Measurements from ENCODE around the gene UVRAG. TPM values are rescaled to one million over a fixed set of nuclear protein-coding genes. Genes with fewer than 3 reads are reported as not detected.
"Not testable (repeated sequence)": the region's sequence is repeated elsewhere in the genome, so short reads cannot be mapped to it uniquely, and the experiment has no call there.

Gene UVRAG
- total RNA-seq, 1 donor from 2014 or later, result 80.4 TPM

DNA sequence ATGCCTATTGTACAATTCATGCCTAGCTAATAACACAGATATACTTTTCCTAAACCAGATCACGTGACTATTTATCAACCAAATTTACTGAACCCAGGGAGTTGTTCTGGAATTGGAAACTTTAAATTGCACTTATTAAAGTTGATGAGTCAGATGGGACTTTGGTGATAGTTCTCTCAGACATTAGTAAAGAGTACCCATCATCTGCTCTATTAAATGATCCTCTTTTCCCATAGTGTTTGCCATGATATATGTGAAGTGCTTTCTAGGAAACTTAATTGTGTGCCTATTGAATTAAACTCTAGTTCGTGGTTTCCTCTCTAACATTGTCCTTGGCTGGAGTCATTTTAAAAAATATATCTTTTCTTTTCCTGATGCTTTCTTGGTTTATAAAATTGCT, 99.0 kb downstream of the UVRAG start:
- DNase-seq (ENCODE audit: low spot score), result no peak

DNA sequence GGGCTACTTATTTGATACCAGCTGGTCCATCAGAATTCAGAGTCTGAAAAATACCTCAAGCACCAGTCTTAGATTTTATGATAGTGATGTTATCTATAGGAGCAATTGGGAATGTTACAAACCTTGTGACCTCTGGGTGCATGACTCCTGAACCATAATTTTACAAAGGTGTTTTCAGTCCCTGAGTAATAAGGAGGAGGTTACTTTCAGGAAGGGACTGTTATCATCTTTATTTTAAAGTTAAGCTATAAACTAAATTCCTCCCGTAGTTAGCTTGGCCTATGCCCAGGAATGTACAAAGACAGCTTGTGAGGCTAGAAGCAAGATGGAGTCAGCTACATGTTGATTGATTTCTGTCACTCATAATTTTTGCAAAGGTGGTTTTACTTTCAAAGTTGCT, 101.9 kb downstream of the UVRAG start:
- DNase-seq (ENCODE audit: low spot score), result no peak

DNA sequence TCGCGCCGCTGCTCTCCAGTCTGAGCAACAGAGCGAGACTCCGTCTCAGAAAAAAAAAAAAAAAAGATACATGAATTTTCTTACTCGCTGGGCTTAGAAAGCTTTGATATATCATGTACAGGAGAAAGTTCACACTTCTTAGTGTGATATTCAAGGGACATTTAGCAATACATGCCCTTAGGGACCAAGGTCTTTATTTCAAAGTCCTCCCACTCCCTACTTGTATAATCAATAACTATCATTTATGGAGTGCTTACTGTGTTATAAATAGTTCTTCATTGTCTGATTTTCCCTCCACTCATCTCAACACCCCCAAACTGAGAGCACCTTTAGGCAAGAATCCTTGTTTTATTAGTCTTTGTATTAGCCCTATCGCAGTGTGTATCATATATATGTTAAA, 103.3 kb downstream of the UVRAG start:
- DNase-seq (ENCODE audit: low spot score), result no peak

DNA sequence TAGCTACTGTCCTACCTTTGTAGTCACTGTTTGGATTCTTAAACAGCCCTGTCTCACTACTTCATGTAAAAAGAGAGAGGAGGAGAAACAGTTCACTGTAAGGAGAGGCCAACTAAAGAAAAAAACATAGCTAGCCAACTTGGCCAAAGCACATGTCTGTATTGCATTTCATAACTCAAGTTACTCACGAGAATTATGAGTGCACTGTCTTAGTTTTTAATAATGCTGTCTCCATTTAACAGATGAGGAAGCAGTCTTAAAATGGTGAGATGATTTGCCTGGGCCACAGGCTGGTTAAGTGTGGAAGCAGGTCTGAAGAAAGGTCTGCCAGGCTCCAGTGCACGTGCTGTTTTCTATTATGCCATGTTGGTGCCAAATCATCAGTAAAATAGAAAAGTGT, 104.5 kb downstream of the UVRAG start:
- DNase-seq (ENCODE audit: low spot score), result no peak

DNA sequence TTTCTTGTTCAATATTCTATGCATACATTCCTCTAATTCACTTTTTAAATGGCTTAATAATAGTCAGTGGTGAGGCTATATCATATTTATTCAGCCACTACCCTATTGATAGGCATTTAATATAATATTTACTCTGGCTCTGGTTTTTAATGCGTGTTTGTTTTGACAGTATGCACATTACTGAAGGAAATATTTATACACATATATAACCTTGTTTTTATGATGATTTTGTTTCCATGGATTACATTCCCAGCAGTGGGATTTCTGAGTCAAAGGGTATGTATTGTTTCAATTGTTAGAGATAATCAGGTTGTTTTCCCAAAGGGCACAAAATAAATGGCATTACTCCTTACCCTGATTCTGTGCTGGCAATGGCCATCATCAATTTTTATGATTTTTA, 105.8 kb downstream of the UVRAG start:
- no peak for DNase-seq (ENCODE audit: low spot score)

DNA sequence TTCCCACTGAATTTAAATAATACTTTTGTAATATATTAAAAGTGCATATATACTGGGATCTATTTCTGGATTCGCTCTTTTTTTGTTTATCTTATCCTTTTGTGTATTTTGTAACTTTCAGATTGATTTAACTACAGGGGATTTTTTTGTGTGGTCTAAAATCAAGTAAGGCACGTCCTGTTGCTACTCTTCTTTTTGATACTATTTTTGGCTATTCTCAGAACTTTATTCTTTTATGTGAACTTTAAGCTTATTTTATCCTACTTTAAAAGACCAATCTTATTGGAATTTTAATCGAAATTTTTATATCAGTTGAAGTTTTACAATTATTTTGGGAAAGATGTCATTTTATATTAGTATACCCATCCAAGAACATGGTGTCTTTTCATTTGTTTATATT, 106.8 kb downstream of the UVRAG start:
- no peak for DNase-seq (ENCODE audit: low spot score)

DNA sequence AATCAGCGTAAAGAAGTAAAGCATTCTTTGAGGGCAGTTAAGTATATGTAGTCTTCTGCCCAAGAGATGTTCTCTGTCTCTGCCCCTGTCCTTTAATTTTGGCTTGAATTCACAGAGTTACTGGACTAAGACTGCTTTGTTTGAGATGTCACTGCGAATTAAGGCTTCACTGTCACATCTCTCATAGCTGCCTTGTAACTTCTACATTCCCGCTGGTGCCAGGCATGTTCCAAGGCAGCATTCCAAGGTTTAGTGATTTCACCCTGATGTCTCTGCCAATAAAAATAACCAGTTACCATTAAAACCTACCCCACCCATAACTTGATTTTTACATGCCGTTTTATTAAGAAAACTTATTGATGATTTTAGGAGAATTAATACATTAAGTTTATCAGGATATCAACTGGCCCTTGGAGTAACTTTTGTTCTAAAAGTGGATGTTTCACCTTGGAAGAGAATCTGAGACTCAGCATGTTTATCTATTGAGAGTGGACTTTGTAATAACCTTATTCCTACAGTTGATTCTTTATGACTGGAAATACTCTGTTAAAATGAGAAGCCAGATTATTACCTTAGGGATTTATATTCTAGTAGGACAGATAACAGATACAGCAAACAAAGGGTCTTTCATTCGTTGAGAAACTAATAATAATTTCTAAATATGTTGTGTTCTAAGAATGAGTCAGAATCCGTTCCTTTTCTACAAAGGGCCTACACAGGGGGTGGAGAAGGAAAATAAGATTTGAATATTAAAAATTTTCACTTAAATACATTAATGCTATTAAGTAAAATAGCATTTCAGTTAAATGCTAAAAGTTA, 110.2 kb downstream of the UVRAG start:
- DNase-seq (ENCODE audit: low spot score), result no peak

DNA sequence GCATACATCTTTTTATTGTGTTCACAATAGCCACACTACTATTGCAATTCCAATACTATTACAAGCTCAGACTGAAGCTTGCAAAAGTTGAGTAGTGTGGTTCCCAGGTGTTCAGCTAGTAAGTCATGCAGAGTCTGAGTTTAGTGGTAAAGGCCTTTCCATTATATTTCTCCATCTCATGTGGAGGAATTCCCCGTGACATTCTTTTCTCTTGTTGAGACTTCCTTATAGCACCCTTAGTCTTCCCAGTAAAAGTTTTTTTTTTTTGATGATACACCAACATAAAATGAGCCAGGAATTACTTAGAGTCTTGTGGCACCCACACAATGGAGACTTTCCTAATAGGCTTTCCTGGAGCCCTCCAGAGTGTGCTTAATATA, 110.8 kb downstream of the UVRAG start:
- DNase-seq (ENCODE audit: low spot score), result no peak

DNA sequence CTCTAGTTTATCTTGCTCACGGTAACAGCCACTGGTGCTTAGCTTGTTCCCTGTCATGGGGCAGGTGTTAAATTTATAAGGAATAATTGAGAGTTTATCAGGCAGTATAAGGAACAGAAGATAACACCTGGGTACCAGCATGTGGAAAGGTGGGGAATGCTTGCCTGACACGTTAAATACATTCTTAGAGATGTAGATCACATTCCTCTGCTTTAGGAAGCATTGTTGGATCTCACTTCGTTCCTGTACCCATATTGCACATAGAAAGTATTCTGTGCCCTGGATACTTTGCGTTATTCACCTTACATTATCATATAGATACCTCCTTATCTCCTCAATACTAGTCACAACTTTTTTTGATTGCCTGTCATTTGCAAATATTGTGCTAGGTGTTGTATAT, 114.7 kb downstream of the UVRAG start:
- DNase-seq (ENCODE audit: low spot score), result no peak

DNA sequence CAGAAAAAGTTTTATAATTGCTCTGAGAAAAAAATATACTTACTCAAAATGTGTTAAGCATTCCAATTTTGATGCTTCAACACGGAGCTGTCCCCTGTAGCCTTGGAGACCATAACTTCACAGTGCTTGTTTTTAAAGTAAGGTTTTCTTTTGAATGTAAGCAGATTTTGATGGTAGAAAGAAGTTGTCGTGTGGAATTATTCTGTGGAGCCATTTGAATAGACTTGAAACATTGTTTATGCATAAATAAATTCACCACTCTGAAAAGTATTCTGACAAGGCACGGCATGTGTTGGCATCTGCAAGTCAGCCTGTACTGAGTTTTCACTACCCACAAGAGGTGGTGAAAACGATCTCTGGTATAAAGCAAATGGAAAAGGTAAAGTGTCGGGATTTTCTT, 115.5 kb downstream of the UVRAG start:
- DNase-seq (ENCODE audit: low spot score), result no peak

DNA sequence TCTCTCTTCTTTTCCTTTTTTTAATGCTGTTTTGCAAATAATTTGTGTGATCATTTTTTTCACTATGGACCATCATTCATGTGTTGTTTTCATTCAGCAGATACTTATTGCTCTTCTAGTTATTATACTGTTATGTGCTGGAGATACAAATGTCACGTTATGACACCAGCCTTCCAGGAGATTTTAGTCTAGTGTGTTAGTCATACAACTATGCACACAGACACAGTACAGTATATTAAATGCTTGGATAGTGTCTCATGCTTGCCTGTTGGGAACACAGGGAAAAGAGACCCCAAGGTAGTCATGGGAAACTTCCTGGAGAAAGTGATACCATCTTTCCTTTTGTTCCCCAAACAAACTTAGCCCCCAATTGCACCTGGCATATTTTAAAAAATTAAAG, 116.1 kb downstream of the UVRAG start:
- DNase-seq (ENCODE audit: low spot score), result no peak

DNA sequence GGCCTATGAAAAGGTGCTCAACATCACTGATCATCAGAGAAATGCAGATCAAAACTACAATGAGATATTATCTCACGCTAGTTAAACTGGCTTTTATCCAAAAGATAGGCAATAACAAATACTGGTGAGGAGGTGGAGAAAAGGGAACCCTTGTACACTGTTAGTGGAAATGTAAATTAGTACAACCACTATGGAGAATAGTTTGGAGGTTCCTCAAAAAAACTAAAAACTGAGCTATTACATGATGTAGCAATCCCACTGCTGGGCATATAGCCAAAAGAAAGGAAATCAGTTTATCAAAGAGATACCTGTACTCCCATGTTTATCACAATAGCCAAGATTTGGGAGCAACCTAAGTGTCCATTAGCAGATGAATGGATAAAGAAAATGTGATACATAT, 118.7 kb downstream of the UVRAG start:
- DNase-seq (ENCODE audit: low spot score), result not testable (repeated sequence)

DNA sequence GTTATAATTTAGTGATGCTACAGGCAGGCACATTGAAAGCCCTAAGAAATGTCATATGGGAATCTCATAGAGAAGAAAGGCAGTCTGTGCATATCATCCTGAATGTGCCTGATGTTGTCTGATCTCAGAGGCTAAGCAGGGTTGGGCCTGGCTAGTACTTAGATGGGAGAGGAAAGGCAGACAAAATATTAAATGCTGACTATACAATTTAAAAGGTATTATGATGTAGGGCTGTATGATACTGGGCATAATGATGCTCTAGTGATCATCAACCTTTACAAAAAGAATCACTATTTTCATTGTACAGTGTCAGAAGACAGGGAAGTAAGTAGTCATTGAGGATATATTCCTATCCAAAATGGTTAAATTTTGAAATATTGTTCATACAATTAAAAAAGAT, 119.8 kb downstream of the UVRAG start:
- DNase-seq (ENCODE audit: low spot score), result no peak

DNA sequence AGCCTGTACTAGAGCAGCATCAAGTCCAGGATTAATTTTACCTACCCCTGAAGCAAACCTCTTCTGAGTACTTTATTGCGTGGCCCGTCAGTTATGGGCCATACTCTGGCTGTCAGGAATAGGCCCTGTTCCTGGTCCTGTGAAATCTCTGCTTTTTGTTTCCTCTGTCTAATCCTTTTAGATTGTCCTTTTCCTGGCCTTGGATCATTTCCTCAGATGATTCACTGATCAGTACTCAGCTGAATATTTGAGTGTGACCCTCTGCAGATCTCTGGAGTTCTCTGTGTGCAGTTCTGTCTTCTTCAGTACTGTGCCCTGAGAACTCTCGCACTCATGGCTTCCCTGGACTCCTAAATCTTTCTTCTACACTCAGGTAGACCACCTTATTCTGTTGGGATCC, 123.5 kb downstream of the UVRAG start:
- DNase-seq (ENCODE audit: low spot score), result no peak

DNA sequence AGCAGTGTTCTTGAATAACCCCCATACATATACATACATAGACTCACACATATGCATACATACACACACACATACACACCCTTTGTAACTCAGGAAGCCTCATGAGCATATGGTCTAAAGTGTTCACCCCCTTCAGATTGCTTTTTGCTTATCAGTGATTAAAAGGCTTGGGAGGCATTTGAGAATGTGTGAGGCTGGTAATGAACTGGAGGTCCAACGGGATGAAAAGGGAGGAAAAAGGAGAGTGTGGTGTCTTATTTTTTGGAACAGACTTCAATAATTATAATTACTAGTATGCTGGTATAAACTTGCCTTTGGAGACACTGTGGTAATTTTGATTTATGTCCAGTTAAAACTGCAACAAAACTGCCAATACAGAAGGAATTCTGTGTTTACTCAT, 124.5 kb downstream of the UVRAG start:
- no peak for DNase-seq (ENCODE audit: low spot score)

DNA sequence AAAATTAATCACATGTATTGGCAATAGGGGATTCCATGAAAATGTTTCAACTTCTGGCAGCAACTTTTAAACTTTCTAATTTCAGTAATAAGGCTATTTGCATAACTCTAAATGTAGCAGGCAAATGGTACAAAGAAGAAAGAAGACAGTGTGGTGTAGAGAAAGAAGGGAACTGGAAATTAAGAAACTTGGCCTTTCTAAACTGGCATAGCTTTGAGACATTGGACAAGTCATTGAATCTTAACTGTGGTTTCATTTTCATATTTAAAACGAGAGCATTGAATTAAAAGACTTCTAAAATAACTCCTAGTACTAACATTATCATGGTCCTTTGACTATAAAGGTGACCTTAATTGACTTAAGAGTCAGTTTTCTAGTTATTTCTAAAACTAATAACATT, 125.0 kb downstream of the UVRAG start:
- DNase-seq (ENCODE audit: low spot score), result no peak

DNA sequence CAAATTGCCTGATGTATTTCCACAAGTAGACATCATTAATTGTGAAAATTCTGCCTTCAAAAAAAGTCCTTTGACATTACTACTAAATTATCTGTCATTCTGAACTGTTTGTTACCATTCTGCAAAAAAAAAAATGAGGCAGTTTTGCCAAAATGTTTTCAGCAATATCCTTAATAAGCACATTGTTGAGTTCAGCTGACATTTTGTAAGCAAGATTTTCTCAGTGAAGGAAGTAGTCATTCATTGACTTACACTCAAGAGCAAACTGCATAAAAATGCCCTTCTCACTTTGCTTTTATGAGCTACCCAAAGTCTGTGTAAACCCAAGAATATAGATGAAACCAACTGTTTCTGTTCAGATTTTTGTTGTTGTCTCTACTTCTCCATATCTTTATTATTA, 125.9 kb downstream of the UVRAG start:
- no peak for DNase-seq (ENCODE audit: low spot score)

DNA sequence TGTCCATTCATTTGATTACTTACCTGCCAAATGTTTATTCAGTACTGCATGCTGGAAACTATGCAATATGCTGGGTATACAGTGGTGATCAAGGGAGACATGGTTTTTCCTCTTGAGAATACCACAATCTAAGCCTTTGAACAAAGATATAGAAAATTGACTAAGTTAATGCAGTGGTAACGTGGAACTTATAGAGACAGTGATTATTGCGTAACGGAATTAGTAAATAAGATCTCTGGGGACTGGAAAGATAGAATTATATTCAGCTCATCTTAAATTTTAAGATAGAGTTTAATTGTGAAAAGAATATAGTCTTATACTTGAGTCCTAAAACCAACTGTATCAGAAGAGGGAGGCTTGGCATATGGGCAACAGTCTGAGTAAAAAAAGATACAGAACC, 129.5 kb downstream of the UVRAG start:
- no peak for DNase-seq (ENCODE audit: low spot score)

DNA sequence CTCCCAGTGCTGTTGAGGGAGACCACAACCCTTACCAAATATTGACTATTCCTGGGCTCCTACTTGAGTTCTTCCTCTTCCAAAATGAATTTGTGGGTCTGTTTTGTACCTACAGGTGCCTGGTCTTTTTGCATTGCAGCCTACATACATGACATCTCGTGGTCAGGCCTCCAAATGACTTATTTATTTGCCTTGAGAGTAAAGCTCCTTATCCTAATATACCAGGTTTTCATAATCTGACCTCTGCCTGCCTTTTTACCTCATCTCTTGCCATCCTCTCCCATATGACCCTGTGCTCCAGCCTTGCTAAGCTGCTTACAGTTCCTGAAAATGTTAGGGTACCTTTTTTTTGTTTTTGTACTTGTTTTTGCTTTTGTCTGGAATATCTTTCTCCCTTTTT, 130.4 kb downstream of the UVRAG start:
- DNase-seq (ENCODE audit: low spot score), result no peak

DNA sequence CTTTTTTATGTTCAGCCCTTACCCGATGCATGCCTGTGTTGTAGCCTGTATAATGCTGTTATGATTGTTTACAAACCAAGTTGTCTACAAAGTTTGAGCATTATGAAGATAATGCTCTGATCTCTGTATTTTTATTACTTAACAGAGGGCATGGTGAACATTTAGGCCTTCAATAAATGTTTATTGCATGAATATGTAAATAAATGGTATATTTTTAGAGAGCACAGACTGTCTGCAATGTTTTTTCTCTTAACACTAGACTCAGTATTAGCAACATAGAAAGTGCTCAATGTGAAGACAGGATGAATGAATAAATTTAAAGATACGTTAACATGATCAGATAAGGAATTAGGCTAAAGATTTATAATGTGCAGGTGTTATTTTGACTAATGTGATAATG, 130.9 kb downstream of the UVRAG start:
- no peak for DNase-seq (ENCODE audit: low spot score)

DNA sequence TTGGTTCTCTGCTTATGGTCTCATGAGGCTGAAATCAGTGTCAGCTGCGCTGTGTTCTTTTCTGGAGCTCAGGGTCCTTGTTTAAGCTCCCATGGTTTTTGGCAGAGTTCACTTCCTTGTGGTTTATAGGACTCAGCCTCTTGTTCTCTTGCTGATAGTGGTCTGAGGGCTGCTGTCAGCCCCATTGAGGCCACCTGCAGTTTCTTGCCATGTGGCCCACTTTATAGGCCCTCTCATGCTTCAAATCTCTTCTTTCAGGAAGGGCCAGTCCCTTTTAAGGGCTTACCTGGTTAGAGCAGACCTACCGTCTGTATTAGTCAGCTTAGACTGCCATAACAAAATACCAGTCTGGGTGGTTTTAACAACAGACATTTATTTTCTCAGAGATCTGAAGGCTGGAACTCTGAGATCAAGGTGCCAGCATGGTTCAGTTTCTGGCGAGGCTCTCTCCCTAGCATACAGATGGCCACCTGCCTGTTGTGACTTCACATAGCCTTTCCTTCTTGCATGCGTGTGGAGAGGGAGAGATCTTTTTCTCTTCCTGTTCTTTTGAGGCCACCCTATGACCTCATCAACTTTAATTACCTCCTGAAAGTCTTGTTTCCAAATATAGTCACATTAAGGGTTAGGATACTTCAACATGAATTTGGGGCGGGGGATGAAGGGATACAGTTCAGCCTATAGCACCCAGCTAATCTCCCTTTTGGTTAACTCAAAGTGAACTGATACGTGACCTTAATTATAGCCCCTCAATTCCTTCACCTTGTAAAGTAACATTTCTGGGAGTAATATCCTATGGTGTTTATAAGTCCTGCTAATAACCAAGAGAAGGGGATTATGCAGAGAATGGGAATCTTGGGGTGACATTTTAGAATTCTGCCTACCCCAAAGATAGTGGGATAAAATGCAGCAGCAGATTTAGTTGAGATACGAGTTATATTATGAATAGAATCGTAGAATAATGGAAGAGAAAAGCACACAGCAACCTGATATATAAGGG, 131.8 kb downstream of the UVRAG start:
- DNase-seq (ENCODE audit: low spot score), result no peak

DNA sequence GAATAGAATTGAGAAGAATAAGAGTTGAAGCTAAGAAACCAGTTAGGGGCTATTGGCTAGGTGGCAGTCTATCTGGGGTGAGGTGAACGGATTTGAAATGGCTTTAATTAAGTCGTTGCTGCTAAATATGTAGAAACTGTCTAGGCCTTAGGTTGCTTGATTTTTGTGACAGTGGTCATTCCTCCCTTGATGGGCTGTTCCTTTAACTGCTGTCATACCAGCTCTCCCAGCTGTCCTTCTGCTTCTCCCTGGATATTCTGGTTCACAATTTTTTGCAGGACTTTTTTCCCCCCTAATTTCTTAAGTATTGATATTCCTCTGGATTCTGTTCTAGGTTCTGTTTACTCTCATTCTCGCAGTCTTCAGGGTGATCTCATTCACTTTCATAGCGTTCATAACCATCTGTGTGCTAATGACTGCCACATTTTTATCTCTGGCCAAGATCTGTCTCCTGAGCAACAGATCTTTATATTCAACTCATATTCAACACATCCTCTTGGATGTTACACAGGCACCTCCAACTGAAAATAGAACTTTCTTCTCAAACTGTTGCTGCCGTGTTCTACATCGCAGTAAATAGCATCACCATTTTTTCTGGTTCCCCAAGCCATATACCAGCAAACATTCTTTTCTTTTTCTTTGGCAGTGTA, 134.1 kb downstream of the UVRAG start:
- DNase-seq (ENCODE audit: low spot score), result no peak

Measured in mesenteric fat pad (tissue), 1 donor.